Activated B cell treated with CpG ODN at 0.5 μM for 24 hours (primary cell): ENCODE measurements around the gene STX5. TPM values are rescaled to one million over a fixed set of nuclear protein-coding genes. Genes with fewer than 3 reads are reported as not detected.
A peak's percentile ranks its signal among the peaks of the same experiment; 100 is the strongest.
"Not testable (repeated sequence)": the region's sequence is repeated elsewhere in the genome, so short reads cannot be mapped to it uniquely, and the experiment has no call there.

Source experiments
- ATAC-seq: fragments of 200-7000 bp; cut with Tn5 transposase; one replicate; pipeline ENCODE4 v1.10.0; 2021; ENCODE audit warnings: low read depth, mild to moderate bottlenecking, moderate library complexity
- CTCF ChIA-PET: fragments of 350-600 bp; sonication (Branson Sonifier 250); formaldehyde crosslinking; loops from one replicate; lab custom pipeline; 2021; ENCODE audit warnings: antibody characterized with exemption; lab: Charles Lee
- POLR2A ChIA-PET: fragments of 350-600 bp; sonication (Branson Sonifier 250); formaldehyde crosslinking; loops from one replicate; lab custom pipeline; 2021; ENCODE audit warnings: antibody characterized with exemption; lab: Charles Lee
- DNase-seq: peaks from one replicate; pipeline ENCODE4 v3.0.0; 2022
- H3K27ac Mint-ChIP-seq: one replicate; pipeline ENCODE4 v1.8.0; 2020; ENCODE audit warnings: mixed read lengths
- H3K27me3 Mint-ChIP-seq: one replicate; pipeline ENCODE4 v1.8.0; 2021; ENCODE audit warnings: mixed read lengths
- H3K36me3 Mint-ChIP-seq: one replicate; pipeline ENCODE4 v1.8.0; 2021; ENCODE audit warnings: low read depth, mixed read lengths
- H3K4me1 Mint-ChIP-seq: one replicate; pipeline ENCODE4 v1.8.0; 2021; ENCODE audit warnings: mixed read lengths
- H3K4me3 Mint-ChIP-seq: one replicate; pipeline ENCODE4 v1.8.0; 2020; ENCODE audit warnings: mild to moderate bottlenecking, mixed read lengths
- H3K9me3 Mint-ChIP-seq: one replicate; pipeline ENCODE4 v1.8.0; 2020; ENCODE audit warnings: mixed read lengths
- intact Hi-C: fragments of 100-400 bp; cut with micrococcal nuclease; formaldehyde crosslinking; loops from one replicate; pipeline ENCODE4 v1.15.1; 2024
- total RNA-seq: library from RNA; stranded (reverse); gene quantifications from 2 replicates; pipeline ENCODE4 v1.2.3, GENCODE V29; 2022
- TF ChIP-seq, protein P1 (sequence below): fragments of 200-600 bp; IDR thresholded peaks from one replicate; pipeline ENCODE4 v1.8.0; 2022; ENCODE audit warnings: antibody characterized with exemption, mild to moderate bottlenecking

The STX5 gene
- total RNA-seq, 1 donor from 2014 or later = 71.5 TPM

DNA sequence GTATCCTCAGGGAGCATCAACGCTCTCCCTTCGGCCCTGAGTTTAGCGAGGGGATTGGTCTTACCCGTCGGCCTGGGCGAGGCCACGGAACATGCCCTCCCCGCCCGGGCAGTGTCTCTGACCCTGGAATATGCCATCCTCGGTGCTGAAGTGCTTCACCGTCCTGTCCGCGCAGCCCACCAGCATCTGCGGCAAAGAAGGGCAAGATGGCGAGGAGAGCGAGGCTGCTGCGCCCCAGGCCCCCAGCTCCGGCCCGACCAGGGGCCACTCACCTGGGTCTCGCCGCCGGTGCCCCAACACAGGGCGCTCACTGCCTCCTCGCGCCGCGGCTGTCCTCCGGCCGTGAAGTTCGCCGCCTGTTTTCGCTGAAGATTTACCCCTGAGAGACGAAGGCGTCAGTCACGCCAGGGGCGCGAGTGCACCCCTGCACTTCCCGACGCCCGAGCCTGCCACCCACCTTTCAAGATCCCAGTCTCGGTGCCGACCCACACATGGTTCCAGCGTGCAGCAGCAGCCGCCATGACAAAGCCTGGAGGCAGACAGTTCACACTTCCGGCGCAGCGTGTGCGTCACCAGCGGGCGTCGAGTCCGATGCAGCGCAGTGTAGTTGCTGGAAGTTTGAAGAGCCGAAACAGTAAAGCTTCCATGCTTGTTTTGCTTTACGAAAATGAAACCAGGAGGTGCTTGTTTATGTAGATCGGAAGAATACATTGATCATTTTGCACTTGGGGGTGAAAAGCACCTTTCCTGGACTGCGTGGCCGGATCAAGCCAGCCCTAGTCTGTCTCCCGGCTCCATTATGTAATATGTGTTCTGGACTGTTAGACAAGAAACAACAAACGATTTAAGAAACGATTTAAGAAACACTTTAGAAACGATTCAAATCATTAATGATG is 7.4 kb upstream of the STX5 start, which contains the start of gene WDR74:
TSS of gene WDR74 (minus strand) at position 541 of the 896 bp plus-strand sequence. CDS start at position 521, 20 bp downstream.
- H3K9me3 Mint-ChIP-seq = no peaks in the 10 kb centered on the region
- intact Hi-C loops = loop anchor here (1.0 kb wide), 3 partner anchors 8 to 52 kb away; partner anchors contain the start of genes NXF1 and TMEM179B
- POLR2A ChIA-PET = interaction anchor here (0.6 to 9.5 kb wide), 38 partner anchors 7 to 1886 kb away, joined by 3 to 597 read pairs (median 23); partner anchors contain the start of genes B3GAT3, BSCL2, C11orf98 and CSKMT

DNA sequence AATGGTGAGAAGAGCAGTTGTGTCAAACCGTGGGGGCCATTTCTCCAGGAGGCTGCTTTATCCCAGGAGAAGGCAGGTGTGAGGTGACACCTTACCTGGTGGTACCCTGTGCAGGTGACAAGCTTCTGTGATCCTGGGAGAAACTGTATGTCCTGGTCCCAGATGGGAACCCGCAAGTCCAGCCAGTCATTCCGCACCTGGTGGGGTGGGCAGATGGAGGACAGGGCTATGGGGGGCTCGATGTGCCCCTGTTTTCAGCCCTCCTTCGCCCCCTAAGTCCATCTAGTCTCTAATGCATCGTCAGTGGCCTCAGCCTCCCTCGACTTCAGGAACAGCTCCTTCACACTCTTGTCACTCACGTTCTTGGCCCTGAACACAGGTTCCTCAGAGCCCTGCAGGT is 3.5 kb upstream of the STX5 start:
- TF ChIP-seq, protein P1, sequence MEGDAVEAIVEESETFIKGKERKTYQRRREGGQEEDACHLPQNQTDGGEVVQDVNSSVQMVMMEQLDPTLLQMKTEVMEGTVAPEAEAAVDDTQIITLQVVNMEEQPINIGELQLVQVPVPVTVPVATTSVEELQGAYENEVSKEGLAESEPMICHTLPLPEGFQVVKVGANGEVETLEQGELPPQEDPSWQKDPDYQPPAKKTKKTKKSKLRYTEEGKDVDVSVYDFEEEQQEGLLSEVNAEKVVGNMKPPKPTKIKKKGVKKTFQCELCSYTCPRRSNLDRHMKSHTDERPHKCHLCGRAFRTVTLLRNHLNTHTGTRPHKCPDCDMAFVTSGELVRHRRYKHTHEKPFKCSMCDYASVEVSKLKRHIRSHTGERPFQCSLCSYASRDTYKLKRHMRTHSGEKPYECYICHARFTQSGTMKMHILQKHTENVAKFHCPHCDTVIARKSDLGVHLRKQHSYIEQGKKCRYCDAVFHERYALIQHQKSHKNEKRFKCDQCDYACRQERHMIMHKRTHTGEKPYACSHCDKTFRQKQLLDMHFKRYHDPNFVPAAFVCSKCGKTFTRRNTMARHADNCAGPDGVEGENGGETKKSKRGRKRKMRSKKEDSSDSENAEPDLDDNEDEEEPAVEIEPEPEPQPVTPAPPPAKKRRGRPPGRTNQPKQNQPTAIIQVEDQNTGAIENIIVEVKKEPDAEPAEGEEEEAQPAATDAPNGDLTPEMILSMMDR = no peak
- ATAC-seq (no peak), DNase-seq (no peak)
- CTCF ChIA-PET = no interaction called here
- no peak overlapping the region for H3K4me3 Mint-ChIP-seq
- H3K36me3 Mint-ChIP-seq = peaks cover 66% of the 10 kb centered on the region
- no peaks in the 10 kb centered on the region for H3K27me3 Mint-ChIP-seq
- H3K27ac Mint-ChIP-seq = no peak overlapping the region
- peaks cover 57% of the 10 kb centered on the region for H3K4me1 Mint-ChIP-seq
- intact Hi-C loops = no loop called here
- no peaks in the 10 kb centered on the region for H3K9me3 Mint-ChIP-seq
- POLR2A ChIA-PET = interaction anchor here (0.5 to 1.0 kb wide), 3 partner anchors 12 to 1476 kb away, joined by 3 to 4 read pairs (median 3); no protein-coding TSS in a partner anchor

More for the DNA sequence above, 7.4 kb upstream of the STX5 start, which contains the start of gene WDR74:
- no peak within 1 kb of the TSS for H3K27ac Mint-ChIP-seq
- TF ChIP-seq, protein P1 = no peak
- no peak within 1 kb of the TSS for H3K4me3 Mint-ChIP-seq
- H3K4me1 Mint-ChIP-seq = peaks cover 39% of the 10 kb centered on the region
- no peaks in the 10 kb centered on the region for H3K27me3 Mint-ChIP-seq
- CTCF ChIA-PET = interaction anchor here (0.6 to 2.9 kb wide), 5 partner anchors 17 to 248 kb away, joined by 3 to 28 read pairs (median 3); partner anchors contain the start of genes HNRNPUL2, TMEM179B and TUT1
- DNase-seq (peak; percentile 84), ATAC-seq (peak; percentile 30)
- peaks cover 40% of the 10 kb centered on the region for H3K36me3 Mint-ChIP-seq

DNA sequence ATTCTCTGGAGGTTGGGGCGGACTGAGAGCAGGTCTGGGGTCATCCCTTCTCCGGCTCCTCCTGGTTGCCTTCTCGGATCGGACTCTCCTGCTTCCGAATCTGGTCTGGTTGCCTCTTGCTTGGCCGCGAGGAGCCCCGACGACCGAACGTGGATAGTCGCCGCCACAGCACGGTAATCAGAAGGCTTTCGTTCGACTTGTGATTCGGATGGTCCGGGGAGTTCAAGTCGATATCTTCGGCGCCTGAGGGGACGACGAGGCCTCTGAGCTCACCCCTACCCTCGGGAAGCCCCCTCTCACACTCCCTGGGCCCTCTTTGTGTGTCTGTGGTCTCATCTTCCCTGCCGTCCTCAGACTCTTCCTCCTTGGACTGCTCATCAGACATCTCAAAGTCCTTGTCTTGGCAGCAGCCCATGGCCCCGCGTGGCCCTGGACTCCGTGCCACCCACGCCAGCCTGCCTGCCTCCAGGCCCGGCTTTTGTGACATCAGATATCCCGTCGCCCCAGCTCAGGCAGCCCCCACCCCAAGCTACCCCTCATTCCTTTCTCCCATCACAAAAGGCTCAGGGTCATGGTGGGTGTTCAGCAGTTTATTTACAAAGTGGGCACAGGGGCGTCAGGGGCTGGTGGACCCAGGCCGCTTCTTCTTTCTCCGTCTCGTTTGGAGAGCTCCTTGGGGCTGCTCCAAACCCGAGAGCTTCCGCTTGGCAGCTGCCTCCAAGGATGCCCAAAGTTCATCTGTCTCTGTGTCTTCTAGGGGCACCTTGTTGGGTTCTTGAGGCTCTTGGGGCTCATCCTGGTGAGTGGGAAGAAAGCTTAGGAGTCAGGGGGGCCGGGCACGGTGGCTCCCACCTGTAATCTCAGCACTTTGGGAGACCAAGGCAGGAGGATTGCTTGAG is 734 bp upstream of the STX5 start, which contains the start of gene TEX54:
TSS of gene TEX54 (minus strand) at position 506 of the 899 bp plus-strand sequence.
- intact Hi-C loops = loop anchor here (1.0 to 5.0 kb wide), 3 partner anchors 24 to 260 kb away; partner anchors contain the start of gene EEF1G
- no peaks in the 10 kb centered on the region for H3K27me3 Mint-ChIP-seq
- ChIA-PET CTCF (interaction anchor here (0.8 to 2.0 kb wide), 2 partner anchors 25 to 46 kb away, joined by 3 to 11 read pairs; partner anchors contain the start of gene TMEM179B), POLR2A (interaction anchor here (0.5 to 3.4 kb wide), 42 partner anchors 9 to 1485 kb away, joined by 3 to 262 read pairs (median 8); partner anchors contain the start of genes BSCL2, C11orf98, CSKMT and FTH1)
- H3K9me3 Mint-ChIP-seq = no peaks in the 10 kb centered on the region
- H3K4me1 Mint-ChIP-seq = peaks cover 50% of the 10 kb centered on the region
- peaks cover 63% of the 10 kb centered on the region for H3K36me3 Mint-ChIP-seq
- H3K4me3 Mint-ChIP-seq = peak within 1 kb of the TSS; percentile 100
- DNase-seq (no peak), ATAC-seq (peak; percentile 1)
- TF ChIP-seq, protein P1 = no peak
- H3K27ac Mint-ChIP-seq = peak within 1 kb of the TSS; percentile 100

DNA sequence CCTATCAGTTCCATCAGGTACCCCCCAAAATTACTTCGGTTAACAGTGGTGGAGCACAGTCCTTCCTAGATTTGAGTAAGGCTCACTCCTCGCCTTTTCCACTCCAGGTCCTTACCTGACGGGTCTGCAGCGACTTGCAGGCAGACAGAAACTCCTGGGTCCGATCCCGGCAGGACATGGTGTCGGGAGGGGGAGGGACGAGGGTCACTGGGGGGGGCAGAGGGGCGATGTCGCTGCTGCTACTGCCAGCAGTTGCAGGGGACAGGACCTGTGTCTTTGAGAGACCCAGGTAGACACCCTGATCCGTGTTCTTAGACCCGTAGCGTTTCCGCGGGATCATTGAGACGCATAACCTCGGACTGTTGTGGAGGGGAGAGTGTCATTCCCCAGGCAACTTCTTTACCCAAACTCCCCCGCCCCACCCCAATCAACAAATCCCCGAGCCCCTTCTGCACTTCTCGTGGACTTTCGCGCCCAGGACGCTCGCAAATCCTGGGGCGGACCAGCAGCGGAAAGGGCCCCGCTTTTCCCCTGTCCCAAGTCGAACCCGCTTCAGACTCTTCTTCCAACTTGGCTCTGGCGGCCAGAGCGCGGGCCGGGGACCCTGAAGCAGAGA is 839 bp downstream of the STX5 start:
- intact Hi-C loops = loop anchor here (1.0 to 5.0 kb wide), 6 partner anchors 8 to 259 kb away; partner anchors contain the start of genes EEF1G, NXF1, POLR2G and TMEM179B
- H3K4me3 Mint-ChIP-seq = peak overlapping the region; percentile 100
- peaks cover 67% of the 10 kb centered on the region for H3K36me3 Mint-ChIP-seq

DNA sequence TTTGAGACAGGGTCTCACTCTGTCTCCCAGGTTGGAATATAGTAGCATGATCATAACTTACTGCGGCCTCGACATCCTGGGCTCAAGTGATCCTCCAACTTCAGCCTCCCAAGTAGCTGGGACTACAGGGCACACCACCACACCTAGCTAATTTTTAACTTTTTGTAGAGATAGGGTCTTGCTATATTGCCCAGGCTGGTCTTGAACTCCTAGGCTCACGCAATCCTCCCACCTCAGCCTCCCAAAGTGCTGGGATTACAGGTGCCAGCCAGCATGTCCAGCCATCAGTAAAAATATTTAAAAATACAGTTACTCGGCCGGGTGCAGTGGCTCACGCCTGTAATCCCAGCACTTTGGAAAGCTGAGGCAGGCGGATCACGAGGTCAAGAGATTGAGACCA is 3.7 kb downstream of the STX5 start:
- H3K36me3 Mint-ChIP-seq = peaks cover 69% of the 10 kb centered on the region
- peaks cover 31% of the 10 kb centered on the region for H3K4me1 Mint-ChIP-seq
- H3K27me3 Mint-ChIP-seq, ATAC-seq, H3K9me3 Mint-ChIP-seq, intact Hi-C loops, H3K4me3 Mint-ChIP-seq, DNase-seq, H3K27ac Mint-ChIP-seq: not testable (repeated sequence)
- POLR2A ChIA-PET = interaction anchor here (1.7 to 5.0 kb wide), 3 partner anchors 12 to 23 kb away, joined by 8 to 59 read pairs (median 28); partner anchors contain the start of genes NXF1 and WDR74
- CTCF ChIA-PET = interaction anchor here (1.4 kb wide), 1 partner anchor 42 kb away, joined by 4 read pairs; no protein-coding TSS in a partner anchor

More for the DNA sequence above, 839 bp downstream of the STX5 start:
- ATAC-seq (no peak), DNase-seq (no peak)
- Mint-ChIP-seq H3K4me1 (peaks cover 43% of the 10 kb centered on the region), H3K9me3 (no peaks in the 10 kb centered on the region), H3K27ac (peak overlapping the region; percentile 100), H3K27me3 (no peaks in the 10 kb centered on the region)
- POLR2A ChIA-PET = interaction anchor here (0.6 to 5.0 kb wide), 45 partner anchors 9 to 288 kb away, joined by 3 to 262 read pairs (median 8); partner anchors contain the start of genes B3GAT3, BSCL2, C11orf98 and CSKMT
- CTCF ChIA-PET = interaction anchor here (2.0 kb wide), 1 partner anchor 44 kb away, joined by 11 read pairs; the partner anchor contains the start of gene TMEM179B
- TF ChIP-seq, protein P1 = no peak
